Stimulated activated CD4-positive, alpha-beta T cell treated with anti-CD3 and anti-CD28 coated beads, Interleukin-1b, Interleukin-23, amount 100 ng/mL, for 4 hours (primary cell): ENCODE measurements around the gene SRRM3.
"Not testable (repeated sequence)": the region's sequence is repeated elsewhere in the genome, so short reads cannot be mapped to it uniquely, and the experiment has no call there.

Experiments
- DNase-seq, 2 donors: peaks; one replicate each; pipeline ENCODE4 v3.0.0-alpha.2; 2020; ENCODE audit warnings: low read depth in 2 of 2

The SRRM3 gene

DNA sequence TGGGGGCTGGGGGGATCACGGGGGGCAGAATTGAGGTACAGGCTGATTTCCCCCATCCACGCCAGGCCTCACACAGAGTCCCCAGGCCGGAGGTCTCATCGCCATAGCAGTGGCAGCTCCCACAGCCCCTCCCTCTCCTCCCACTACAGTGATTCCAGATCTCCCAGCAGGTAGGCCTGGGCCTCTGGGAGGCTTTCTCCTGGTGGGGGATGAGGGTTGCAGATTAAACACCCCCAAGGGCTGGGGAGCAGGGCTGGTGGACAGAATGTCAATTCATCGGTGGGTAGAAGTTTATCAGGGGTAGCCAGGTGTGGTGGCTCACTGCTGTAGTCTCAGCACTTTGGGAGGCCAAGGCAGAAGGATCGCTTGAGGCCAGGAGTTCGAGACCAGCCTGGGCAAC lies 63.6 kb downstream of the SRRM3 start:
- DNase-seq: no peak

GRCh38 chr7:76267107-76267893 lies 65.6 kb downstream of the SRRM3 start:
- no peak for DNase-seq

- no peak for DNase-seq
Observed at GRCh38 chr7:76267894-76268183, 66.1 kb downstream of the SRRM3 start.

DNA sequence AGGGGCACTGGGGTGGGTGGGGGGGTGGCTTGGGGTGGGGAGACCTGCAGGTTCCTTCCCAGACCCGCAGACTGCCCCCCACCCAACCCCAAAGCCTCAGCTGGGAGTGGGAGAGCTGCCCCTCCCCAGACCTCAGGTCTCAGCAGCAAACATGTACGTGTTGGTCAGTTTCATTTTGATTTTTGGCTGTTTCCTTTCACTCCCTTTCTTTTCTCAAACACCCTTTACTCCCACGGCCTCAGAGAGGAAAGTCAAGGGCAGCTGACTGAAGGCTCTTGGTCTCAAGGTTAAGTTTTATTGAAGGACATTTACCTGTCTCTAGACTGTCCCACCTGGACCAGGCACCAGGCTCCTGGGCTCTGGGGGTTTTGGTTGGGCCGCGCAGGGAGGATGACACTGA lies 66.7 kb downstream of the SRRM3 start:
- no peak for DNase-seq

DNA sequence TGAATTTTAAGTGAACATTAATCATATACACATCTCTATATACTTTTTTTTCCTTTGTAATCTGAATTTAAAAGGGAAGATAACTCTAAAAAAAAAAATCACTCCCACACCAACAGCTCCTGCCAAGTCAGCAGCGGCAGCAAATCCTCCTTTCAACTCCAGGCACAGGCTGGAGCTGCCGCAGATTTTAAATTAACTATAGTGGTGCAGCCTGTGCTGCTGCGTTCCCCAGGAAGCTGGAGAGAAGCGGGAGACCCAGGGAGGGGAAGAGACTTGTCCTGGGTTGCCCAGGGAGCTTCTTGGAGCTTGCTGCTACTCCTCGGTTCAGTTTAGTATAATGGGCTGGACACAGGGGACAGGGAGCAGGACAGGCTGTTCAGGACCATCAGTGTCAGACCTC lies 68.2 kb downstream of the SRRM3 start:
- no peak for DNase-seq

DNA sequence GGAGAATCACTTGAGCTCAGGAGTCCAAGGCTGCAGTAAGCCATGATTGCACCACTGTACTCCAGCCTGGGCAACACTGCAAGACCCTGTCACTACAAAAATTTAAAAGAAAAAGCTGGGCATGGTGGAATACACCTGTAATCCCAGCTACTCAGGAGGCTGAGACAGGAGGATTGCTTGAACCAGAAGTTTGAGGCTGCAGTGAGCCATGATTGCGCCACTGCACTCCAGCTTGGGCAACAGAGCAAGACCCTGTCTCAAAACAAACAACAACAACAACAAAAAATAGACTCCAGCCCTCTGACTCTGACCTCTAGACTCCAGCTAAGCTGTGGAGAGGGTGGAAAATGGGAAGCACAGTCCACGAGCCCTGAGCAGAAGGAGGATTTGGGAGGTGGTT lies 69.7 kb downstream of the SRRM3 start:
- not testable (repeated sequence) for DNase-seq

DNA sequence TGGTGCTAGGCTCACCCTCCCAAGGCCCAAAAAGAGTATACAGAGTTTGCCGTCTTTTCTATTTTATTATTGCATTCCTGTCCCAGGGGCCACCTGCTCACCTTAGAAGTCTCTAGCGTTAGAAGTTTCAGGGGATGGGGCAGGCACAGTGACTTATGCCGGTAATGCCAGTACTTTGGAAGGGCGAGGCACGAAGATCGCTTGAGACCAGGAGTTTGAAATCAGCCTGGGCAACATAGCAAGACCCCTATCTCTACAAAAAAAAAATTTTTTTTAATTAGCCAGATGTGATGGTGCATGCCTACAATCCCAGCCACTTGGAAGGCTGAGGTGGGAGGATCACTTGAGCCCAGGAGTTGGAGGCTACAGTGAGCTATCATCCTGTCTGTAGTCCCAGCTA lies 70.4 kb downstream of the SRRM3 start:
- no peak for DNase-seq

- no peak for DNase-seq
Observed at GRCh38 chr7:76272851-76273497, 71.3 kb downstream of the SRRM3 start.

- no peak for DNase-seq
Observed at GRCh38 chr7:76273503-76273902, 71.8 kb downstream of the SRRM3 start.

DNA sequence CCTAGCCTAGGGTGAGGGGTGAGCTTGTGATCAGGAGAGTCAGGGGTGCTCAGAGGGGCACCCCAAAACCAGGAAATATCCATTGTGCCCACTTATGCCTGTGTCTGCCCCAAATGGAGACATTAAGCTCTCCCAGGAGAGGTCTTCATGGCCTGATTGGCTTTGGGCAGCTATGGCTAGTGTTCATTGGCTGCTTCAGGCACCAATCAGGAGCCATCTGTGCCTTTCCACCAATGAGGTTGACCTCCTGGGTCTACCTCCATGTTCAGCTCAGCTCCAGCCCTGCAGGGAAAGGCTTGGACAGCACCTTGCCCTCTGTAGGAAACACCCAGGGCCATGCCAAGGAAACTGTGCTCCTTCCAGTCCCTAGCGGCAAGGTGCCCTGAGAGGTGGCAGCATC lies 76.8 kb downstream of the SRRM3 start:
- no peak for DNase-seq

- DNase-seq: no peak
Observed at GRCh38 chr7:76280408-76280807, 78.7 kb downstream of the SRRM3 start.

GRCh38 chr7:76281006-76281705 lies 79.5 kb downstream of the SRRM3 start:
- DNase-seq: no peak

GRCh38 chr7:76281706-76282343 lies 80.1 kb downstream of the SRRM3 start:
- DNase-seq: no peak

DNA sequence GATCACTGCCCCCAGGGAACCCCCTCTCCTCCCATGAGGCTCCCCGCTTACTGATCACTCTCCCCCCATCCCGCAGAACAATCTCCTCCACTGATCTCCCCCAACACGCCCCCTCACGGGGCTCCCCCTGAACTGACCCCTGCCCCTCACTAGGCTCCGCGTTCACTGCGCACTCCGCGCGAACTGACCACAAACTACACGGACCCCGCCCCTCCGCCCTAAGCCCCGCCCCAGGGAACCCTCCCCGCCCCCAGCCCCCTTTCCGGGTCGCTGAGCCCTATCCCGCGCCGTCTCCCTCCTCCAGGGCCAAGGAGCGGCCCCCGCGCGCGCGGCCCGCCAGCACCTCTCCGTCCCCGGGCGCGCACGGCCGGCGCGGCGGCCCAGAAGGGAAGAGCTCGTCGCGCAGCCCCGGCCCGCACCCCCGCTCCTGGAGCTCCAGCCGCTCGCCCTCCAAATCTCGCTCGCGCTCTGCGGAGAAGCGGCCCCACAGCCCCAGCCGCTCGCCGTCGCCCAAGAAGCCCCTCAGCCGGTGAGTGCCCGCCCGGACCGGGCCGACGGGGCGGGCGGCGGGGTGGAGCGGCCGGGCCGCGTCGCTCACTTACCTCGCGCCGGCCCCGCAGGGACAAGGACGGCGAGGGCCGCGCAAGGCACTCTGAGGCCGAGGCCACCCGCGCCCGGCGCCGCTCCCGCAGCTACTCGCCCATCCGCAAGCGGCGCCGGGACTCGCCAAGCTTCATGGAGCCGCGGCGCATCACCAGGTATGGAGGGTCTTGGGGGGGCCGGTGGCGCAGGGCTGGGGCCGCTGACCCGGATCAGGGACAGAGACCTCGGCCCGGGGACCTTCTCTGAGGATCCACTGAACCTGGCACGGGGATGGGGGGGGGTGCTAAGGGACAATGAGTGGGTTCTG lies 80.9 kb downstream of the SRRM3 start:
- peak in 1 of 2 donors; percentile 14 for DNase-seq

DNA sequence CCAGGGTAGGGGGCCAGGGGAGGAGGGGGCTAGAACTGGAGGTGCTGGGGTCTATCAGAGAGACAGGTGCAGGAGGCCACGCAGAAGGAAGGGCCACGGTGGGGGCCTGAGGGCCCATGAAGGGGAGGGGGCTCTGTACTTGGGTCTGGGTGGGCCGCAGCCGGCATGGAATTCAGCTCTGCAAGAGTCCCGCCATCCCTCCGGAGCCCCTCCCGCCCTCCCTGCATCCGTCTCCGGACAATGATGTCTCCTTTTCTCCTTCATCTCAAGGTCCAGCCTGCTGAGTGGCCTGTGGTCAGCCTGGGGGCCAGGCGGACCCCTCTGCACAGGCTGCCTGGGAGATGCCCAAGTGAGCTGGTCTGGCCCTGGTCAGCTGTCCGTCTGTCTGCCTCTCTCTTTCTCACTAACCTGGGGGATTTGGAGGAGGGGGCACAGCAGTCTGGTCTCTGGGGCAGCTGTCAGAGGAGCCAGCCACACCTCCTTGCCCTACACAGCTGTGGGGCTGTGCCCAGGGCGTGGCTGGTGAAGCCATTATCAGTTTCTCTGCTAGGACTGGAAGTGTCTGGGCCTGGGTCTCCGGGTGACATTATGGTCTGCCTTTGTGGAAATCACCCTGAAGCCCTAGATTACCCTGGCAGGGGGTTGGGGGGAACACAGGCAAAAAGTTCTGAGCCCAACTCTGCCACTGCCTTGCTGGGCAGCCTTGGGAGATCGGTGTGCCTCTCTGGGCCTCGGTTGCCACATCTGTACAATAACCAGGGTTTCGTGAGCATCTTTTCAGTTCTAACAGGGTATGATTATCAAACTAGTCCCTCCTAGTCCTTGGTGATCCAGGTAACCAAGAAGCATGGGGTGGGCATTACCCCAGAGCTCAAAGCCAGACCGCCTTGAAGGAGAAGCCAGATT lies 81.8 kb downstream of the SRRM3 start:
- no peak for DNase-seq

GRCh38 chr7:76285604-76286374 lies 84.1 kb downstream of the SRRM3 start:
- DNase-seq: no peak

DNA sequence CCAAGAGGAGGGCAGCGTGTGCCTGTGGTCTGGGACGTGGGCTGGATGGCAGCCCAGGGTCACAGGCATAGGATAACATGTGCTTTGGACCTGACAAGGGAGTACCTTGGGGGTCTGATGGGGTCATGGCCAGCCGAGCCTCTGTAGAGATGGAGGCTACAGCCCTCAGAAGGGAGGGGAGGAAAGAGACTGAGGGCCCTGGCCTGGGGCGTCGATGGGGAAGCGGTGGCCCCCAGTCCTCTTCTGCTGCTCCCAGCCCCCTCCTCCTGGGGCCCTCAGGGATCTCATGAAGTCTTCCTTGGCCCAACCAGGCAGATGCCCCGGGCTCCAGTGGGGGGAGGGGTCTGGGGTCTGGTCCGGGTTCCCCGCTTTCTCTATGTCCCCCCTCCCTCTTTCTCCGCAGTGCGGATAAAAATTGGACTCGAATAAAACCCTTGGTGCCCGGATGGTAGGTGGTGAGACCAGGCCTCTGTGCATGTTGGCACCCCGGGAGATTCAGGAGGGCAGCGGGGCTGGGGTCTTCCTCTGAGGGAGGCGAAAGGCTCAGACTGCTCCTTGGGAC lies 85.2 kb downstream of the SRRM3 start:
- DNase-seq: no peak

DNA sequence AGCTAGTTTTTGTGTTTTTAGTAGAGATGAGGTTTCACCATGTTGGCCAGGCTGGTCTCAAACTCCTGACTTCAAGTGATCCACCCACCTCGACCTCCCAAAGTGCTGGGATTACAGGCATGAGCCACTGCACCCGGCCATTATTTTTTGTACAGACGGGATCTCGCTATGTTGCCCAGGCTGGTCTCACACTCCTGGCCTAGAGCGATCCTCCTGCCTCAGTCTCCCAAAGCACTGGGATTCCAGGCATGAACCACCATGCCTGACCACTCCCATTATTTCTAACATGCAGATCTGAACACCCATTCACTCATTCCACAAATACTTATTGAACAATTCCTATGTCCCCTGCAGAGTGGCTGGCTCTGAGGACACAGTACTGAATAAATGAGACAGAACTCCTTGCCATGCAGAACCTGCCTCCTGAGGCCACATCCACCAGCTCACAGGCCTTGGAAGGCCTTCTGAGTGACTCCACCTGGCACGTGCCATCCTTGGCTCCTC lies 89.2 kb downstream of the SRRM3 start:
- DNase-seq: not testable (repeated sequence)
